Measurements from ENCODE around the gene HOXD9.

Gene HOXD9

GRCh38 chr2:176109192-176109901 lies 13.2 kb upstream of the HOXD9 start:
- H3K36me3 Mint-ChIP-seq (ENCODE audit: low read depth): no peaks in the 10 kb centered on the region
- H3K27ac Mint-ChIP-seq: peak overlapping the region; percentile 91
- H3K9me3 Mint-ChIP-seq: peaks cover 3% of the 10 kb centered on the region
- peaks cover 89% of the 10 kb centered on the region for H3K27me3 Mint-ChIP-seq (ENCODE audit: low read depth)
- peaks cover 8% of the 10 kb centered on the region for H3K4me1 Mint-ChIP-seq (ENCODE audit: low read depth)
- H3K4me3 Mint-ChIP-seq: peak overlapping the region; percentile 37

GRCh38 chr2:176109946-176110345 lies 12.6 kb upstream of the HOXD9 start:
- H3K27ac Mint-ChIP-seq: no peak overlapping the region
- H3K9me3 Mint-ChIP-seq: peaks cover 3% of the 10 kb centered on the region
- H3K36me3 Mint-ChIP-seq (ENCODE audit: low read depth): no peaks in the 10 kb centered on the region
- H3K27me3 Mint-ChIP-seq (ENCODE audit: low read depth): peaks cover 89% of the 10 kb centered on the region
- H3K4me3 Mint-ChIP-seq: no peak overlapping the region
- H3K4me1 Mint-ChIP-seq (ENCODE audit: low read depth): peaks cover 8% of the 10 kb centered on the region

GRCh38 chr2:176110415-176111308 lies 11.9 kb upstream of the HOXD9 start:
- Mint-ChIP-seq H3K27ac (peak overlapping the region; percentile 65), H3K4me1 (ENCODE audit: low read depth) (peaks cover 8% of the 10 kb centered on the region), H3K9me3 (peaks cover 3% of the 10 kb centered on the region), H3K27me3 (ENCODE audit: low read depth) (peaks cover 86% of the 10 kb centered on the region), H3K36me3 (ENCODE audit: low read depth) (no peaks in the 10 kb centered on the region), H3K4me3 (no peak overlapping the region)

GRCh38 chr2:176111309-176111663 lies 11.2 kb upstream of the HOXD9 start:
- H3K9me3 Mint-ChIP-seq: peaks cover 3% of the 10 kb centered on the region
- peaks cover 85% of the 10 kb centered on the region for H3K27me3 Mint-ChIP-seq (ENCODE audit: low read depth)
- H3K4me3 Mint-ChIP-seq: no peak overlapping the region
- H3K36me3 Mint-ChIP-seq (ENCODE audit: low read depth): no peaks in the 10 kb centered on the region
- peaks cover 5% of the 10 kb centered on the region for H3K4me1 Mint-ChIP-seq (ENCODE audit: low read depth)
- H3K27ac Mint-ChIP-seq: peak overlapping the region; percentile 65

GRCh38 chr2:176111846-176112374 lies 10.6 kb upstream of the HOXD9 start:
- no peaks in the 10 kb centered on the region for H3K36me3 Mint-ChIP-seq (ENCODE audit: low read depth)
- no peak overlapping the region for H3K4me3 Mint-ChIP-seq
- H3K27ac Mint-ChIP-seq: peak overlapping the region; percentile 45
- H3K4me1 Mint-ChIP-seq (ENCODE audit: low read depth): peaks cover 4% of the 10 kb centered on the region
- H3K27me3 Mint-ChIP-seq (ENCODE audit: low read depth): peaks cover 88% of the 10 kb centered on the region
- H3K9me3 Mint-ChIP-seq: peaks cover 3% of the 10 kb centered on the region

GRCh38 chr2:176112375-176113302 lies 9.9 kb upstream of the HOXD9 start:
- H3K36me3 Mint-ChIP-seq (ENCODE audit: low read depth): no peaks in the 10 kb centered on the region
- no peak overlapping the region for H3K4me3 Mint-ChIP-seq
- H3K4me1 Mint-ChIP-seq (ENCODE audit: low read depth): peaks cover 4% of the 10 kb centered on the region
- peaks cover 3% of the 10 kb centered on the region for H3K9me3 Mint-ChIP-seq
- no peak overlapping the region for H3K27ac Mint-ChIP-seq
- peaks cover 91% of the 10 kb centered on the region for H3K27me3 Mint-ChIP-seq (ENCODE audit: low read depth)

- Mint-ChIP-seq H3K27ac (no peak overlapping the region), H3K4me3 (no peak overlapping the region), H3K4me1 (ENCODE audit: low read depth) (peaks cover 8% of the 10 kb centered on the region), H3K27me3 (ENCODE audit: low read depth) (peaks cover 95% of the 10 kb centered on the region), H3K36me3 (ENCODE audit: low read depth) (peaks cover 2% of the 10 kb centered on the region), H3K9me3 (peaks cover 6% of the 10 kb centered on the region)
Observed at GRCh38 chr2:176114120-176114929, 8.2 kb upstream of the HOXD9 start.

- Mint-ChIP-seq H3K27ac (no peak overlapping the region), H3K4me3 (no peak overlapping the region), H3K9me3 (peaks cover 3% of the 10 kb centered on the region), H3K4me1 (ENCODE audit: low read depth) (peaks cover 9% of the 10 kb centered on the region), H3K36me3 (ENCODE audit: low read depth) (peaks cover 2% of the 10 kb centered on the region), H3K27me3 (ENCODE audit: low read depth) (peaks cover 95% of the 10 kb centered on the region)
Observed at GRCh38 chr2:176114930-176115625, 7.4 kb upstream of the HOXD9 start.

- Mint-ChIP-seq H3K4me1 (ENCODE audit: low read depth) (peaks cover 9% of the 10 kb centered on the region), H3K36me3 (ENCODE audit: low read depth) (peaks cover 2% of the 10 kb centered on the region), H3K4me3 (no peak within 1 kb of the TSS), H3K27me3 (ENCODE audit: low read depth) (peaks cover 95% of the 10 kb centered on the region), H3K27ac (no peak within 1 kb of the TSS), H3K9me3 (peaks cover 3% of the 10 kb centered on the region)
Observed at GRCh38 chr2:176115883-176116813, 6.4 kb upstream of the HOXD9 start, which contains the start of gene HOXD10. HOXD10 (plus strand) TSS chr2:176116778; CDS start chr2:176116834, 56 bp downstream.

GRCh38 chr2:176117162-176117822 lies 5.2 kb upstream of the HOXD9 start:
- Mint-ChIP-seq H3K36me3 (ENCODE audit: low read depth) (peaks cover 2% of the 10 kb centered on the region), H3K27me3 (ENCODE audit: low read depth) (peaks cover 88% of the 10 kb centered on the region), H3K4me1 (ENCODE audit: low read depth) (peaks cover 9% of the 10 kb centered on the region), H3K4me3 (no peak overlapping the region), H3K27ac (no peak overlapping the region), H3K9me3 (peaks cover 3% of the 10 kb centered on the region)

- no peak overlapping the region for H3K27ac Mint-ChIP-seq
- peaks cover 85% of the 10 kb centered on the region for H3K27me3 Mint-ChIP-seq (ENCODE audit: low read depth)
- H3K9me3 Mint-ChIP-seq: peaks cover 3% of the 10 kb centered on the region
- peaks cover 9% of the 10 kb centered on the region for H3K4me1 Mint-ChIP-seq (ENCODE audit: low read depth)
- H3K36me3 Mint-ChIP-seq (ENCODE audit: low read depth): peaks cover 2% of the 10 kb centered on the region
- no peak overlapping the region for H3K4me3 Mint-ChIP-seq
Observed at GRCh38 chr2:176117823-176118371, 4.6 kb upstream of the HOXD9 start.

Data from T-helper 1 cell treated with Interleukin-12 subunit alpha and Interleukin-12 subunit beta and Interleukin-4 antibody, amounts not matched to agents 30 μg/mL and 1 μg/mL, for 36 hours (primary cell).